Suprapubic skin (tissue), 3 donors: ENCODE measurements around the gene IFNA7.

Experiments
- CTCF ChIP-seq, 2 donors: fragments of 200-600 bp in 1 of 2; fragments of 450-650 bp in 1 of 2; sonication (generic) in 1 of 2; IDR thresholded peaks; one replicate each; pipeline ENCODE4 v1.5.1; 2016 to 2019; ENCODE audit warnings: antibody characterized with exemption in 2 of 2, mild to moderate bottlenecking in 1 of 2, moderate library complexity in 1 of 2
- EP300 ChIP-seq: sonication (generic); formaldehyde crosslinking; IDR thresholded peaks from one replicate; pipeline ENCODE4 v1.6.1; 2017; ENCODE audit warnings: antibody characterized with exemption
- POLR2A ChIP-seq, 2 donors: fragments of 450-650 bp; IDR thresholded peaks; one replicate each; pipeline ENCODE4 v1.6.1; 2017; ENCODE audit warnings: antibody characterized with exemption in 2 of 2, mild to moderate bottlenecking in 2 of 2, moderate library complexity in 2 of 2

GRCh38 chr9:21251190-21251589, 49.2 kb upstream of the IFNA7 start:
- TF ChIP-seq CTCF (IDR thresholded peaks at IDR 0.05) (no peak), EP300 (no peak), POLR2A (IDR thresholded peaks at IDR 0.05) (no peak)
